ENCODE results near the gene SNRPB. TPM values are rescaled to one million over a fixed set of nuclear protein-coding genes. Genes with fewer than 3 reads are reported as not detected.

SNRPB gene
- total and polyA plus RNA-seq, 2 experiments from 2014 or later: 784 to 785 TPM

GRCh38 chr20:2516399-2516798 is 45.8 kb upstream of the SNRPB start:
- Histone ChIP-seq H4K20me1 (replicated peaks; ENCODE audit: insufficient read depth) (peaks cover 9% of the 10 kb centered on the region), H3K79me2 (replicated peaks; ENCODE audit: insufficient read depth) (no peaks in the 10 kb centered on the region), H3K4me2 (no peak overlapping the region), H3K27ac (ENCODE audit: low read depth) (no peak overlapping the region), H3K27me3 (ENCODE audit: insufficient read depth) (peaks cover 100% of the 10 kb centered on the region), H3K4me3 (no peak overlapping the region), H3F3A (replicated peaks; ENCODE audit: low read depth) (no peaks in the 10 kb centered on the region), H3K9me2 (ENCODE audit: insufficient read depth) (no peaks in the 10 kb centered on the region), H3K36me3 (ENCODE audit: insufficient read depth) (no peaks in the 10 kb centered on the region), H2AFZ (no peak overlapping the region), H3K4me1 (ENCODE audit: insufficient read depth) (no peaks in the 10 kb centered on the region)
- DNase-seq (ENCODE audit: low spot score) (no peak), ATAC-seq (no peak)
- Mint-ChIP-seq H3K27me3 (ENCODE audit: insufficient read depth, low read depth, poor library complexity) (peaks cover 52% of the 10 kb centered on the region), H3K4me1 (no peaks in the 10 kb centered on the region), H3K36me3 (ENCODE audit: low read depth) (no peaks in the 10 kb centered on the region), H3K27ac (no peak overlapping the region), H3K9me3 (no peaks in the 10 kb centered on the region; the same call in 2 of the 3 replicates), H3K4me3 (no peak overlapping the region)
- TF ChIP-seq CTCF (conservative IDR thresholded peaks at IDR 0.05; ENCODE audit: low read depth in 2 of 2) (no peak), CREB1 (CRISPR knock-in tag; IDR thresholded peaks at IDR 0.05; ENCODE audit: low read depth) (no peak), REST (IDR thresholded peaks at IDR 0.05; ENCODE audit: unreplicated experiment) (no peak), ZNF114 (CRISPR knock-in tag; IDR thresholded peaks at IDR 0.05) (no peak), STAT1 (IDR thresholded peaks at IDR 0.05; ENCODE audit: unreplicated experiment) (no peak), POLR2AphosphoS5 (IDR thresholded peaks at IDR 0.05; ENCODE audit: low read depth) (no peak), EZH2phosphoT487 (IDR thresholded peaks at IDR 0.05; ENCODE audit: unreplicated experiment) (no peak), ZNF331 (CRISPR knock-in tag; IDR thresholded peaks at IDR 0.05; ENCODE audit: low read depth) (no peak), ETS1 (IDR thresholded peaks at IDR 0.05) (no peak), JUNB (IDR thresholded peaks at IDR 0.05; ENCODE audit: unreplicated experiment) (no peak), NANOG (IDR thresholded peaks at IDR 0.05; ENCODE audit: borderline replicate concordance) (no peak), EZH2 (IDR thresholded peaks at IDR 0.05; ENCODE audit: low read depth, unreplicated experiment) (no peak), ZNF462 (CRISPR knock-in tag; IDR thresholded peaks at IDR 0.05) (no peak)
